GM18499 (cell line): ENCODE data around the gene PIP5K1B.
"Not testable (repeated sequence)": the region's sequence is repeated elsewhere in the genome, so short reads cannot be mapped to it uniquely, and the experiment has no call there.

ENCODE experiments used
- ATAC-seq: cut with Tn5 transposase; IDR thresholded peaks from one replicate; pipeline ENCODE4 v1.9.1; 2021; ENCODE audit warnings: moderate number of reproducible peaks; ENCODE audit not compliant: insufficient read depth, unreplicated experiment

Gene PIP5K1B

DNA sequence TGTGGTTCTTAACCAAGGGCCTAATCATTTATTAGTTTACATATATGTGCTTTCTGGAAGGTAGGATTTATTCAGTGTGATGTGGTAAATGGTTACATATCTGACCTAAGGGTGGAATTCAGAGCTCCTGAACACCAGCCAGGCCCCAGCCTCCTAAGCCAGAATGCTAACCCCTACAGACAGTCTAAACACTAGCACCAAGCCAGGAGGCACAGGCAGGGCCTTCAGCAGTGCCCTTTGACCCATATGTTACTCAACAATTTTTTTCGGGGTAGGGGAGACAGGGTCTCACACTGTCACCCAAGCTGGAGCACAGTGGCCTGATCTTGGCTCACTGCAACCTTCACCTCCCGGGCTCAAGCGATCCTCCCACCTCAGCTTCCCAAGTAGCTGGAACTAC is 268.6 kb downstream of the PIP5K1B start:
- no peak for ATAC-seq

DNA sequence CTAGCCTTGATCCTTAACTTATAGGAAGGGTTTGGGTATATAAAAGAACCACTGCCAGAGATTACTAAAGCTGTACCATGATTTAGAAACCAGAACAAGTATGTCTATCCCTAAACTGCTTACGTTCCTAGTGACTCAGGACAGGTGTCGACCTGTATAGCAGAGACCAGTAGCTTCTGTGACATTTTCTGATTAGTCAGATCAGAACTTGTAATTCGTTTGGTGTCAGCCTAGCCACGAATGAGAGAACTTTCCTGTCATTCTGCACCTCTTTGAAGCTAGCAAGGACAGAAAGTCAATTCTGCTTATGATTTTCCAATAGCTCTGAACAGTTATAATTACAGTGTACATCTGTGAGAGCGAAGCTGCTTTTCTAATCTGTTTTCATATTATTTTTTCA is 269.4 kb downstream of the PIP5K1B start:
- ATAC-seq, result peak; percentile 91

DNA sequence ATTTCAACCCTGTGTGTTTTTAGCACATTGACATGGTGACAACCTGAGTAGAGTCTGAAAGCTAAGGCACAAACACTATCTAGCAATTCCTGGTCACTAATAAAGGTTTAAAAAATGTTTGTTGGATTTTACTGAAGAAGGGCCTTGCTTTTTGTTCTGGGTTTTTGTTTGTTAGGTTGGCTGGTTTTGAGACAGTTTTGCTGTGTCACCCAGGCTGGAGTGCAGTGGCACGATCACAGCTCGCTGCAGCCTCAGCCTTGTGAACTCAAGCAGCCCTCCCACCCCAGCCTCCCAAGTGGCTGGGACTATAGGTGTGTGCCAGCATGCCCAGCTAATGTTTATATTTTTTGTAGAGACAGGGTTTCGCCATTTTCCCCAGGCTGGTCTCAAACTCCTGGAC is 269.9 kb downstream of the PIP5K1B start:
- ATAC-seq, result no peak

DNA sequence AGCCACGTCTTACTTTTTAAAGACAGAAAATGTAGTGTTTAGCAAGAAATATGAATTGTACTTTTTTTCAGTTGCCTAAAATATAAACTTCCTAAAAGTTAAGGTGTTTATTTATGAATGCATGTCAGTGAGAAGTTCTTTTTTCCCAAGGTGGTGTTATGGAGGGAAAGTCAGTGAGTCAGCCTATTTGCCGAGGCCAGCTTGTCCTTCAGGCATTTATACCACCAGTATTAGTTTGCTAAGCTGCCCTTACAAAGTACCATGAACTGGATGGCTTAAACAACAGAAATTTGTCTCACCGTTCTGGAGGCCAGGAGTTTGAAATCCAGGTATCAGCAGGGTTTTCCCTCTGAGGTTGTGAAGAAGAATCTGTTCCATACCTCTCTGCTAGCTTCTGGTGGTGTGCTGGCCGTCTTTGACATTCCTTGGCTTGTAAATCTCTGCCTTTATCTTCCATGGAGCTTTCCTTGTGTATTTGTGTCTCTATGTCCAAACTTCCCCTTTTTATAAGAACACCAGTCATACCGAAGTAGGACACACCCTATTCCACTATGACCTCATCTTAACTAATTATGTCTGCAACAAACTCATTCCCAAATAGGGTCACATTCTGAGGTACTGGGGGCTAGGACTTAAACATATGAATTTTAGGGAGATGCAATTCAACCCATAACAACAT is 270.5 kb downstream of the PIP5K1B start:
- ATAC-seq, result no peak

DNA sequence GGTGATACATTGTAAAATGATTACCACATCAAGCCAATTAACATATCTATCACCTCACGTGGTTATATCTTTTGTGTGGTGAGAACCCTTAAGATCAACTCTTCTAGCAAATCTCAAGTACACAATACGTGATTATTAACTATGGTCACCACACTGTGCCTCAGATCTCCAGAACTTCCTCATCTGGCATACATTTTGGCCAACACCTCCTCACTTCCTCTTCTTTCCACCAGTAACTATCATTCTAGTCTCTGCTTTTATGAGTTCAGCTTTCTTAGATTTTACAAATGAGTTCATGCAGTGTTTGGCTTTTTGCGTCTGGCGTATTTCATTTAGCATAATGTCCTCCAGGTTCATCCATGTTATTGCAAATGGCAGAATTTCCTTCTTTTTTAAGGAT is 273.0 kb downstream of the PIP5K1B start:
- no peak for ATAC-seq

DNA sequence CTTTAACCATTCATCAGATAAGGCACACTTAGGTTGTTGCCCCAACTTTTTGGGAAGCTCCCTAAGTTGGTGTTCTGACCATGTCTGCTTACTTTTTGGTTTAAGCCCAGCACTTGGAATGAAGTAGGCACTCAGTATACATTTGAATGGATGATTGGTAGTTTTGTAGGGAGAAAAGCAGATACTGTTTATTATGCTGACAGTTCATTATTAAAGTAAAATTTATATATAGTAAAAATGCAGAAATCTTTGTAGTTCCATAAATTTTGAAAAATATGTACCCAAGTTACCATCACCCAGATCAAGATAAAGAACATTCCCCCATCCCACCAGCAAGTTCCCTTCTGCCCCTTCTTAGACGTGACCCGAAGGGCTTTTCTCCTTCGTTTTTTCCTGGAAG is 273.5 kb downstream of the PIP5K1B start:
- ATAC-seq, result no peak

DNA sequence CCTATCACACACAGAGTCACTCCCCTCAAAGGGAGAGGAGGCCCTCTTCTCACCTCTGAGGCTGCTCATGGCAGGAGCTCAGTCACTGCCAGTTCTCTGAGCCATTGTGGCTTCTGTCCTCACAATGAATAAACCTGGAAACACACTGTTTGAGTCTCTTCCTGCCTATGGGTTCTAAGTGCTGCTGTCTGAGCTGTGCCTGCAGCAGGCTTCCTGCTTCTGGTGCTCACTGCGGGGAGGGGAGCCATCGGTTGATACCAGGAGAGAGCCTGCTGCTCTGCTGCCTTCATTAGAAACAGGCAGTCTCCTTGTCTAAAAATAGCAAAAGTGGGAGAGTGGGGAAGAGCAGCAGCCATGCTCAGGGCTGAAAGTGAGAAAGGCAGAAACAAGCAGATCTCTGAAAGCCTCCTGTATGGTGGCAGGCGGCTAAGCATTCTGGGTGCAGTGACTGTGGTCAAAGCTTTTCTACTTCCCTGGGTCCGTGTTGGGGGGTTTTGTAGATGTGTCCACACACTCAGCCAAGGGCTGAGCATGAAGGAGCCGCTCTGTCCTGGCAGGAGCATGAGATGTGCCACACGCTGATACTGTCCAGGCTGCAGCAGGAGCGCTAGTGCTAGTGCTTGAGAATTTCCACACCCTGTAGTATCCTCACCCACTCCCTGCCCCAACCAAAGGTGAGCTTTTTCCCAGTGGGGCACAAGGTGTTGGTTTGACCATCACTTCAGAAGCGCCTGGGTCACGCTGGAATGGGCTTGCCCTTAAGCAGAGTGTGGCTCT is 274.7 kb downstream of the PIP5K1B start:
- ATAC-seq, result no peak

DNA sequence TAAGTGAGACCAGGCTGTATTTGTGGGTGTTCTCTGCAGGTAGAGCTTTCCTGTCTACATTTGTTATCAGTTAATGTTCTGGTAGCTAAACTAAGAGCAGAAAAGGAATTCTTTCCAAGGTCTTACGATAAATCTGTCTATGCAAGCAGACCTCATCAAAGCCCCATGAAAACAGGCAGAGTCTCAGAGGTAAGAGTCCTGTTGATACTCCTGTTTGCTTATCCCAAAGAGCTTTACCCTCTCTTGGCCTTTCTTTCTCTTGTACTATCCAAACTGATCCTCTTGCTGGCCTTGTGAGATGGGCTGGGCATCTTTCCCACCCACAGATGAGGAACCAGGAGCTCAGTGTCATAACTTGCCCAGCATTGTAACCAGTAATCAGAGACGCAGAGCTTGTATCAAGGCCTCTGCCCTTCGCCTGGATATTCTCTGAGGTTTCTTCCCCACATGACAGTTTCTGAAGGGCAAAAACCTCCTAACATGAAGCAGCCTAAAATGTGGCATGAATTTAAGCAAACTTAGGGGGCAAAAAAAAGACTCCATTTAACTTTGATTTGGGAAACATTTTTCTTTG is 275.4 kb downstream of the PIP5K1B start:
- ATAC-seq, result no peak

DNA sequence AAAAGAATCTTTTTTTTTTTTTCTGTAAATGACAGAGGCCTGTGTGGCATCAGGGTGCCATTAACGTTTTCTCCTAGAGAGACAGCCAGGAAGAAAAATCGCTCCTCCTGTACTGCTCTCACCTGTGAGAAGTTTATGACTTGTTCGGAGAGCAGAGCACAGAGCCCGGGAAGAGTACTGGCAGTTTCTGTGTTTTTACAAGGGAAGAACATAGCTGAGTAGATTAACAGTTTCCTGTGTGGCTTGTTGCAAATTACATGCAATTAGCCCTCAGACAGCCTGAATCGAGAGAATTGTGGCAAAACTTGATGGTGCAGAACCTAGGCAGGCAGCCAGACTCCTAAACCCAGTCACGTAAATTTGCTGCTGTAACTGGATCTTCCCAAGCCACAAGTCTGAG is 276.7 kb downstream of the PIP5K1B start:
- ATAC-seq, result no peak

DNA sequence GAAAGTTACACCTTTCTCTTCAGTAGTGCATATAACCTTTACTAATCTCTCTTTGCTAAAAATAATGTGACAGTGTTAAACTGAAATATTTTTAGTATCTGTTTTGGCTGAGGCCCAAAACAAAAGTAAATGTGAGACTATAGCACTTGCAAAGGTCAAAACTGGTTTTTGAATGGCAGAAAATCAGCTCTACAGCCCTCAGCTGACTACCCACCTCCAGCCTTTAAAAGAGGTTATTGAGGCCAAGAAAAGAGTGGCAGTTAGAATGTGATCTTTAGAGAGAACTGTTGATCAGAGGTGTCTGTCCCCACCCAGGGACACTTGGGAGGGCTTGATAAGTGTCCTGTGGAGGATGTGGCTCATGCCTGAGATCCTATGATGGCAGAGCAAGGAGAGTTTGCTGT is 278.0 kb downstream of the PIP5K1B start:
- ATAC-seq, result no peak

DNA sequence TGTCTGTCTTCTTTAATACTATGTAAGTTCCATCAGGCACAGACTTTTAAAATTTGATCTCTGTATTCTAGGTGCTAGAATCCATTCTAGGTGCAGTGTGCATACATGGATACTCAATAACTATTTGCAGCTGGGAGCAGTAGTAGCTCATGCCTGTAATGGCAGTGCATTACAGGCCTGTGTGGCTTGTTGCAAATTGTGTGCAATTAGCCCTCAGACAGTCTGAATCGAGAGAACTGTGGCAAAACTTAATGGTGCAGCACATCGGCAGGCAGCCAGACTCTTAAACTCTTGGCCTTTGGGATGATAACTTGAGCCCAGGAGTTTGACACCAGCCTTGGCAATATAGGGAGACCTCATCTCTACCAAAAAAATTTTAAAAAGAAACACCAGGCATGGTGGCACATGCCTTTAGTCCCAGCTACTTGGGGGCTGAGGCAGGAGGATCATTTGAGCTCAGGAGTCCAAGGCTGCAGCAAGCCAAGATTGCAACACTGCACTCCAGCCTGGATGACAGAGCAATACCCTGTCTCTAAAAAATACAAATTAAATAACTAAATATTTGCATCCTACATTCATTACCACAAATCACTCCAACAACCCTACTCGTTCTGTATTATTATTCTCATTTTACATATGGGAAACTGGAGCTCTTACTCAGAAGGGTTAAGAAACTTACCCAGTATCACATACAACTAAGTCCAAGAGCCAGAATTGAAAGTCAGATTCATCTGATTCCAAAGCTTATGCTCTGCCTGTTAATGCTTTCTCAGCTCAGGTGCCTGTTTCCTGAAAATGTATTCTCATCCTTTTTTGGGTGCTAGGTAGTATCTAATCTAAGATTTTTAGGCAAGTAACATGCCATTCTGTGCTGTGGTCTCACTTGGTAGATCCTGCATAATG is 278.7 kb downstream of the PIP5K1B start:
- no peak for ATAC-seq

DNA sequence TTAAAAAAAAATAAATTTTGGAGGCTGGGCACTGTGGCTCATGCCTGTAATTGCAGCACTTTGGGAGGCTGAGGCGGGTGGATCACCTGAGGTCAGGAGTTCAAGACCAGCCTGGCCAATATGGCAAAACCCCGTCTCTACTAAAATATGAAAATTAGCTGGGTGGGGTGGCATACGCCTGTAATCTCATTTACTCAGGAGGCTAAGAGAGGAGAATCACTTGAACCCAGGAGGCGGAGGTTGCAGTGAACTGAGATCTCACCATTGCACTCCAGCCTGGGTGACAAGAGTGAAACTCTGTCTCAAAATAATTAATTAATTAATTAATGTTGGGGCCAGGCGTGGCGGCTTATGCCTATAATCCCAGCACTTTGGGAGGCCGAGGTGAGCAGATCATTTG is 281.9 kb downstream of the PIP5K1B start:
- not testable (repeated sequence) for ATAC-seq

DNA sequence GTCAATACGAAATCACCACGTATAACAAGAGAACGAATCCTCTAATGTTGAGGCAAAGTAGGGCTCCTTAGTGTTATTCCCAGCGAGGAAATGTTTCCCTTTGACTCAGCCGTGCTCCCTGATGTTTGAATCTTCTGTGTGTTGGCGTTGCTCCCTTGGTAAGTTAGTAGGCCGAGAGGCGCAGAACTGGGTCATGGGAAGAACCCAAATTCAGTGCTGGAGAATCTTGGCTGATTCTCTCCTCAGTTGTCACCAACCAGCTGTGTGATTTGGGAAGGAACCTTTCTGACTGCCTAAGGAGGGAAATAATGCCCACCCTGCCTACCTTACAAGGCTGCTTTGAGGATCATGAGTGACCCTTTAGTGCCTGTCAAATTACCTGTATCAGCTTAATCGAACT is 286.4 kb downstream of the PIP5K1B start:
- ATAC-seq, result no peak

DNA sequence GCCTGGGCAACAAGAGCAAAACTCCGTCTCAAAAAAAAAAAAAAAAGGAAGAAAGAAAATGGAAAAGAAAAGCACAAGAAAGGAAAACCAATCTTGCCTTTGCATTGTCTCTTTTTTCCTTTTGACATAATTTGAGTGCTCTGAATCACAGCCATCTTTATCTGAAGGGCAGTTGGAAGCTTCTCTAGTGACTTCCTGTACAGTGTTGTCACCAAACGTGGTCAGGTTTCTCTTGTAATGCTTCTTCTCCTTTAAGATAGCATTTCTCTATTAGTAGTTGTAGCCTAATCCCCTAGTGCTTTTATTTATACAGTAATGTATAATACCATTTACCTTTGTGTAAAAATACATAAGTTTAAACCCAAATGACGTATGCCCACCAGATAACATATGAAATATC is 290.7 kb downstream of the PIP5K1B start:
- ATAC-seq, result no peak

DNA sequence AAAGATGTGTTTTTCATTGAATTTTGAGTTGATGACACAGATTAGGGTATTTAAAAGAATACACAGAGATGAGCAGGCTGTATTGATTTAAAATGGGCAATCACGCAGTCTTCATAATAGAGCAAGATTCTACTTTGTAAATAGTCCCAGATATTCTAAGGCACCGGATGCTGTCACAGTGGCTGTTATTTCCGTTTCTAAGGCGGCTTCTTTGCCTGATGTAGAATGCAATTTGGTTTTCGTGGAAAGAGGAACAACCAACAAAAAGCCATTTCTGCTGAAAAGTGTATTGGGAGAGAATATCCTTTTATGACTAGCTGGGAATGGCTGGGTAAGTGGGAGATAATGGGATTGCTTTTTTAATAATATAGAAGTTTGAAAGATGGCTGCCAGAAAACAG is 291.4 kb downstream of the PIP5K1B start:
- no peak for ATAC-seq

DNA sequence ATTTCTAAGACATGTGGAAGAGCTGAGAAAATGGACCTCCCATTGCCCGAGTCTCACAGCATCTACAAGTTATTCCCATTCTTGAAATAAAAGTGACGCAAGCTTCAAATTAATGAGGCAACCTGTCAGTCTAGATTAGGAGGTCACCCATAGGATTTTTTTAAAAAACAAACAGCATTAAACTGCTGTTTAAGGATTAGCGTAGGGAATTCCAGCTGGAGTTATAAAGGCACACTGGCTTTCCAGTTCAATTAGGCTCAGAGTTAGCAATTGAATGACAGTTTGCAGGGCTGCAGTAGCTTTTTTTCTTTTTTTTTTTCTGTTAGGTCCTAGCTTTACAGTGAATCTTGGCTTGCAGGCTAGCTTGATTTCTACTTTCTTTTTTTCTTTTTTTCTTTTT is 292.6 kb downstream of the PIP5K1B start:
- no peak for ATAC-seq

DNA sequence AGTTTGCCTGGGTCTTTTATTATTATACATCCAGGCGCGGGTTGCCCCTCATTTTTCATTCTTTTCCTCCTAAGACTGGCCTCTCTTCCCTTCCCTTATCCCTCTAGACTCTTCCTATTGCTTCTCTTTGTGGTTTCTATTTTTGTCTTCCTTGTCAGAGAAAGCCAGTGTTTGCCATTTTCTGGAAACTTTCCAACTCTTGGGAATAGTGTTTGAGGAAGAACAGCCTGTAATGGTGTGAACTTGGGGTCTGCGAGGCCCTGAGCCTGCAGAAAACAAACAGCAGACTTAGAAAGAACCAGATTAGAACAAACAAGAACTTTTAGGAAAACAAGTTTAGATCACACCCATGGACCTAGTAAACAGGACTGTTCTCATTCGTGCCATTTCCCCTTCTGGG is 293.3 kb downstream of the PIP5K1B start:
- ATAC-seq, result no peak

DNA sequence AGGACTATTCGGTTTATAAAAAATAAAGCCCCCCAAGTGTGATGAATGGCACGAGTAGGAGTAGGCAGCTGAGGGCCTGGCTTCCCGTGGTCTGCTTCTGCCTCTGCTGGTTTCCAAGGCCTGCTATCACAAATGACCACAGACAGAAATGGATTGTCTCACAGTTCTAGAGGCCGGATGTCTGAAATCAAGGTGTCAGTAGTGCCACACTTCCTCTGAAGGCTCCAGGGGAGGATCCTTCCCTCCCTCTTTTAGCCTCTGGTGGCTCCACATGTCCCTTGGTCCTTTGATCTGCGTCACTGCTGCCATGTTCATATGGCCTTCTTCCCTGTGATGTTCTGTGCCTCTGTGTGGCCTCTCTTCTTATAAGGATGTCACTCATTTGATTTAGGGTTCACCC is 293.8 kb downstream of the PIP5K1B start:
- ATAC-seq, result no peak

DNA sequence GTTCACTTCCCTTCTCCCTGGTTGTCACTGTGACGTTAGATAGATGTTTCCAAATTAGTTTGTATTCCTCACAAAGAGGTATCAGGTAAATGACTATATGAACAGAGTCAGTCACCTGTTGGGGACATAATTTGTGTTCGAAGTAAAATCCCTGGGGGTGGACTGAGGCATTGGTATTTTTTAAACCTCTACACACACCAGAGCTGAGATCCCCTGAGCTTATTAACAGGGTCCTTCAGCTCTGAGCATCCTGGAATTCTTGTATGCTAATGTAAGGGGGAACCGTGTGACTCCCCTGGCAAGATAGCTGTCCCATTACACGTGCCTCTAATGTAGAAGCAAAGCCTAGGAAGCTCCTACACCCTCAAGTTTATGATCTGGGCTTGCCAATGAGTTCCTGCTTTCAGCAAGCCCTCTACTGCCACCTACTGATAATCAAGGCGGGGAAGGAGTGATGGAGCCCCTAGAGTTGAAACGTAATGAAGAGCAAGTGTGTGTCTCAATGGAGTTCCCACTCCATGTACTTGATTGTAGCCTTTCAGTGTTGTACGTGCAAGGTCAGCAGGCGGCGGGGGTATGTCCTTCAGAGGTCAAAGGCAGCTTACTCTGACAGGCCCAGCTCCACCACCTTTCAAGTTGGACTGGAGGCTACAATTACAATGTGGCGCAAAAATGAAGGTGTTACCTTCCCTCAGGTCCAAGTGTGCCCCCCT is 294.5 kb downstream of the PIP5K1B start:
- ATAC-seq, result no peak

DNA sequence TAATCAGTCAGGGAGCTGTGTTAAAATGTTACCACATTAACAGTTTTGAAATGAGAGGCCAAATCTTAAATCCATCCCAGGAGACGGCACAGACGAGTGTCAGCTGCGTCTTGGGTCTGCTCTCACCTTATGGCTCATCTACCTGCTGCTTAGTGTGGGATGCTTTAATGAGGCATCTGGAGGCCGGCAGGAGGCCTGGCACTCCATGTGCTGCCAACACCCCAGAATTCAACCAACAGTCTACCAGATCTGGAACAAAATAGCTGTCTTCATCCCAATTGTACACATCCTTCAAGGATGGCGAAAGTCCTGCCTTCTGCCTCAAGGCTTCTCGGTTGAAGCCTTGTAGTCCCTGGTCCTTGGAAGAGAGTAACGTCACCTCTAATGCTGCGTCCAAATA is 296.9 kb downstream of the PIP5K1B start:
- ATAC-seq, result no peak
